HG02885 (cell line): ENCODE data around the gene ITGA3.
"Not testable (repeated sequence)": the region's sequence is repeated elsewhere in the genome, so short reads cannot be mapped to it uniquely, and the experiment has no call there.

Experiments
- ATAC-seq: cut with Tn5 transposase; IDR thresholded peaks from one replicate; pipeline ENCODE4 v1.9.1; 2021; ENCODE audit warnings: mild to moderate bottlenecking; ENCODE audit not compliant: unreplicated experiment, poor library complexity

ITGA3 gene

GRCh38 chr17:50051082-50051576, 4.8 kb upstream of the ITGA3 start:
- ATAC-seq = no peak

GRCh38 chr17:50051606-50052005, 4.3 kb upstream of the ITGA3 start:
- no peak for ATAC-seq

DNA sequence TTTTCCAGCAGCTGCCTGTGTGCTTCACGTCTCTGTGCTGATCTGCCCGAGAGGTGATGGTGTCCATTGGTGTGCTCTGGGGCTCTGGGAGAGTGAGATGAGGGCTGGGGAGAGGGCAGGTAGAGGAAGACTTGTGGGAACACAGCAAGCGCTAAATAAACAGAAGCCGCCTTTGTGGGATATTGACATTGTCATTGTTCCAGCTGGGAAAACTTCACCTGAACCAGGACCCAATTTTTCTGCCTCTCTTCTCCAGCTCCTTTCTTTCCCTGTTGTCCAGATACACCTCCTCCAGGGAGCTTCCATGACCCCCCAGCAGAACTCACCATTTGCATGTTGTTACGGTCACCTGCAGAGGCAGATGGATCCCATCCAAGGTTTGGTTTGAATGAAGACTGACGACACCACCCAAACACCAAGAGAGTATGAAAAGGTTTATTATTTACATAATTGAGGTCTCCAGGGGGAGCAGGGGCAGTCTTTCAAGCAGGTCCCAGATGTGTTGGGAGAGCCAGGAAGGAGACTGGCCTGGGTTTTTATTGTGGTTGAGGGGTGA, 3.6 kb upstream of the ITGA3 start:
- ATAC-seq = no peak

- no peak for ATAC-seq
Measured at GRCh38 chr17:50052822-50053653, 2.9 kb upstream of the ITGA3 start.

GRCh38 chr17:50053654-50053960, 2.3 kb upstream of the ITGA3 start:
- ATAC-seq = no peak

GRCh38 chr17:50055055-50055425, 870 bp upstream of the ITGA3 start:
- no peak for ATAC-seq

GRCh38 chr17:50056217-50056960, 479 bp downstream of the ITGA3 start:
- peak; percentile 53 for ATAC-seq

GRCh38 chr17:50056961-50057330, 1.0 kb downstream of the ITGA3 start:
- no peak for ATAC-seq

- no peak for ATAC-seq
Measured at GRCh38 chr17:50057521-50057991, 1.6 kb downstream of the ITGA3 start.

DNA sequence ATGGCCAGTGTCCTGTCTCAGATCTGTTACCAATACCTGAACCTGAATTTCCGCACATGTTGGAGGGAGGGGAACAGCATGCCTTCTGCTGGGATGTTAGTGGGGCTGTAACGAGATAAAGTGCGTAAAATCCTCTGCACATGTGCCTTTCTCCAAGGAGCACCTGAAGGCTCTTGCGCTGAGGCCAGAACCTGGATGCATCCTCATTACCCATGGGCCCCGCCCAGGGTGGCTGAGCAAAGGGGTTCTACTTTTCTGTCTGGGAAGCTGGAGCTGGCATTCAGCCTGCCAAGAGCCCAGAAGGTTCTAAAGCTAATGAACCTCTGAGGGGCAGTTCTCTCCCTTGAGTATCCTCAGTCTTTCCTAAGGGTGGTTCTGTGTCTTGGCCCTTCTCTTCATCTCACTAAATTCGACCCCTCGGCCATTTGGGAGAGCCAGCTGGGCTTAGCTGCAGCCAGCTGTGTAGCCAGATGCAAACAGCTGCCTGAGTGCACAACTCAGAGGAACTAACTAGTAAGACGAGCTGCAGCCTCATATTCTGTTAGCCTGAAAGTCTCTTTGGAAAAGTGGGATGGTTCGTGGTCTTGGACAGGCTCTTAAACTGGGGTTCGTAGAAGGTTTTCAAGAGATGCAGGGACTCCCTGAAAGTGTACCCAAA, 2.5 kb downstream of the ITGA3 start:
- no peak for ATAC-seq

- no peak for ATAC-seq
Measured at GRCh38 chr17:50059256-50059655, 3.3 kb downstream of the ITGA3 start.

DNA sequence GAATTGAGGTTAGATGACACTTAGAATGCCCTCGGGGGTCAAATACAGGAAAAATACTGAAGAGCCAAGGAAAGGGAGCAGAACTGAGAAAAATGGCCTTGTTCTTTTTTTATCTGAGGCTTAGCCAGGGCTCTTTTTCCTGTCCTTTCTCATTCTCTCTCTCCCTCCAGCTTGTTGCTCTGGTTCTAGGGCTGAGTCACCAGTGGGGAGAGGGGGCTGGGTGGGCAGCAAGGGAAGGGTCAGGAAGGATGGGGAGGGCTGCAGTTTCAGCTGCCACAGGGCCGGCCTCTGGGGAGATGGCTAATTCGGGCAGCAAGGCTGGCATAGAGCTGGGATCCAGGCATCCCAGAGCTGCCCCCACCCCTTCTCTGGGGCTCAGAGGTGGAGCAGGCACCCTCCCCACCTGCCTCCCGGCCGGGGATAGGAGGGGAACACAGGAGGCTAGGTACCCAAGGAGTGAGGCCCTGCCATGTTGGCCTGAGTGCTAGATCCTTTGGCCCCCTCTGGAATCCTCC, 3.9 kb downstream of the ITGA3 start:
- no peak for ATAC-seq

- no peak for ATAC-seq
Measured at GRCh38 chr17:50060951-50061712, 5.2 kb downstream of the ITGA3 start.

DNA sequence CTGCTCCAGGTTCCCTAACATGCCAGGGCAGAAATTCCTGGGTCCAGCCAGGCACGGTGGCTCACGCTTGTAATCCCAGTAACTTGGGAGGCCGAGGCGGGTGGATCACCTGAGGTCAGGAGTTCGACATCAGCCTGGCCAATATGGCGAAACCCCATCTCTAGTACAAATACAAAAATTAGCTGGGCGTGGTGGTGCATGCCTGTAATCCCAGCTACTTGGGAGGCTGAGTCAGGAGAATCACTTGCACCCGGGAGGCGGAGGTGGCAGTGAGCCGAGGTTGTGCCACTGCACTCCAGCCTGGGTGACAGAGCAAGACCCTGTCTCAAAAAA, 5.8 kb downstream of the ITGA3 start:
- not testable (repeated sequence) for ATAC-seq

DNA sequence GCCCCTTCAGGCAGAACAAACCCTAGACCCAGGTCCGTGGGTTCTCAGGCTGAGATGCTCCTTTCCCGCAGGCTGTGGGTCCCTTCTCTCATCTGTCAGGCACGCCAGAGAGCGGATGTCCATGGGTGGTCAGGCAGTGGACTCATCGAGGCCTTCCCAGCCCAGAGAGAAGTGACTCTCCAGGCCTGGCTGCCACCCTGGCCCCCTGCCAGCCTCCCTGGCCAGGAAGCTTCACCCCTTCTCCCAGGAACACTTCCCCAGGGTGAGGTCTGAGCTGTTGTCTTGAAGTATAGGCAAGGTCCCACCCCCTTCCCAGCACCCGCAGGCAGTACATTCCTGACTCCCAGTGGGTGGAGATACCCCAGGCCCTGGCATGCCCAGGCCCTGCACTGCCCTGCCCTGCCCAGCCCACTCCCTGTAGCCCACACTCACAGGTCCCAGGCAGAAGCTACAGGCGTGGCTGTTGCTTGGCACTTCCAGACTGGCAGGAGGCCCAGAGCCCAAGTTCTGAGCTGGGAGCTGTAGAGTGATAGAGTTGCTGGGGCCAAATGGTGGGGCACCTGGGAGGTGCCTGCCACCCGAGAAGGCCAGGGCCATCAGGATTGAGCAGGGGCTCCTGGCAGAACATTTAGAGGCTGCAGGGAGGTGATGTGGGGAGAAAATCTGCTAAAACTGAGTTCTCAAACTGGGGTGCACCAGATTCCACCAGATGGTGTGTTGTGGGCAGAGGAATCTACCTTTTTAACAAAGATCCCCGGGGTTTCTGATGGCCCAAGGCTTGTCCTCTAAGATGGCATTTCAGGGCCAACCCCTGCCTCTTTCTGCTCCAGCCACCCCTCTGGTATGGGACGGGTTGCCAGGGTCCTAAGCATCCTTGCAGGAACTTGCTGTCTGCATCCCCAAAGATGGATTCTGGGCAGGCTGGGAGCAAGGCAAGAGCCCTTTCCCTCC, 6.7 kb downstream of the ITGA3 start:
- no peak for ATAC-seq

DNA sequence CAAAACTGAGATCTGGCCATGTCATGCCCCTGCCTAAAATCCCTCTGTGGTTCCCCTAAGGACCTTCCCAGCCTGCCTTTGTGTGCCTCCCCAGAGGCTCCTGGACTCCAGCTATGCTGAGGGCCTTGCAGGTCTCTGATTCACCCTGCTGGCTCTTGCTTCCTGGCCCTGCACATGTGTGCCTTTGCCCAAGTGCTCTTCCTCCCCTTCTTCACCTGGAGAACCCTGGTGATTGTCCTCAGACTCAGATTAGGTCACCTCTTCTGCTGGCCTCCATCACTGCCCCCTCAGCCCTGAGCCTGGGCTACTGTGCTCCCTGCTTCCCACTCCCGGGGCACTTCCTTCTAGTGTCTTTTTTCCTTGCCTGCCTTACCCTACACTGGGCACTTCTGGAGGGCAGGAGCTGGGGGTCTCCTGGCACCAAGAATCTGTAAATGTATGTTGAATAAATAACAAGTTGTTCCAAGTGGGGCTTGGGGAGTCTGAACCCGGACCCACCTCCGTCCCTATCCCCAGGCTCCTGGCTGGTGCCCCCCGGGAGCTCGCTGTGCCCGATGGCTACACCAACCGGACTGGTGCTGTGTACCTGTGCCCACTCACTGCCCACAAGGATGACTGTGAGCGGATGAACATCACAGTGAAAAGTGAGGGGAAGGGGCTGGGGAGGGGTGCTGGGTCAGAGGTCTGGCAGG, 7.8 kb downstream of the ITGA3 start:
- no peak for ATAC-seq

- no peak for ATAC-seq
Measured at GRCh38 chr17:50064253-50065001, 8.5 kb downstream of the ITGA3 start.

GRCh38 chr17:50065056-50065455, 9.1 kb downstream of the ITGA3 start:
- ATAC-seq = no peak
